ENCODE measurements around the gene GSTM3.
A peak's percentile ranks its signal among the peaks of the same experiment; 100 is the strongest.

GRCh38 chr1:109740615-109741373, at the start of gene GSTM3:
- TF ChIP-seq CTCF (conservative IDR thresholded peaks at IDR 0.05; ENCODE audit: low read depth in 2 of 2) (peak in 1 of 2 experiments; percentile 16; a peak in 1 of 4 replicates), CREB1 (CRISPR knock-in tag; IDR thresholded peaks at IDR 0.05; ENCODE audit: low read depth) (no peak), NANOG (IDR thresholded peaks at IDR 0.05; ENCODE audit: borderline replicate concordance) (no peak), POLR2AphosphoS5 (IDR thresholded peaks at IDR 0.05; ENCODE audit: low read depth) (no peak), EZH2 (IDR thresholded peaks at IDR 0.05; ENCODE audit: low read depth, unreplicated experiment) (no peak), JUNB (IDR thresholded peaks at IDR 0.05; ENCODE audit: unreplicated experiment) (no peak), EZH2phosphoT487 (IDR thresholded peaks at IDR 0.05; ENCODE audit: unreplicated experiment) (no peak), REST (IDR thresholded peaks at IDR 0.05; ENCODE audit: unreplicated experiment) (no peak), ZNF114 (CRISPR knock-in tag; IDR thresholded peaks at IDR 0.05) (no peak)

All from GM23338 (cell line).